HepG2 (cell line): Measurements from ENCODE around the gene SYT17. TPM values are rescaled to one million over a fixed set of nuclear protein-coding genes. Genes with fewer than 3 reads are reported as not detected.

ENCODE experiments used
- AGO2 ChIP-seq: fragments of 200-400 bp; formaldehyde crosslinking; optimal IDR thresholded peaks from 2 replicates; pipeline ENCODE3; 2017; ENCODE audit warnings: mild to moderate bottlenecking, low read depth, low read length, moderate library complexity
- BRD4 ChIP-seq: sonication (generic); formaldehyde crosslinking; IDR thresholded peaks from 2 replicates; pipeline ENCODE4 v1.4.0; 2020; ENCODE audit warnings: missing genetic modification reagents
- E2F1 ChIP-seq: sonication (generic); formaldehyde crosslinking; IDR thresholded peaks from 2 replicates; pipeline ENCODE4 v1.5.0; 2020; ENCODE audit warnings: missing genetic modification reagents
- ELF4 ChIP-seq: sonication (generic); formaldehyde crosslinking; IDR thresholded peaks from 2 replicates; pipeline ENCODE4 v1.5.0; 2020; ENCODE audit warnings: missing genetic modification reagents, mild to moderate bottlenecking, moderate library complexity, borderline replicate concordance
- HOXA3 ChIP-seq: sonication (generic); formaldehyde crosslinking; IDR thresholded peaks from 2 replicates; pipeline ENCODE4 v1.5.0; 2020; ENCODE audit warnings: missing genetic modification reagents
- LCORL ChIP-seq, 2 experiments: fragments of 450-650 bp in 1 of 2; sonication (generic) in 1 of 2; formaldehyde crosslinking in 1 of 2; IDR thresholded peaks; 2 replicates each; pipeline versions ENCODE4 v1.5.0 to v1.6.1; 2017 to 2020; ENCODE audit warnings: antibody characterized with exemption in 1 of 2, missing genetic modification reagents in 1 of 2
- MAFF ChIP-seq: IDR thresholded peaks from 2 replicates; pipeline ENCODE4 v1.6.1; 2011; ENCODE audit warnings: low read depth, low read length, improper control_type of control experiment
- MED8 ChIP-seq: sonication (generic); formaldehyde crosslinking; IDR thresholded peaks from 2 replicates; pipeline ENCODE4 v1.8.1; 2023; ENCODE audit warnings: mild to moderate bottlenecking, missing genetic modification reagents; ENCODE audit not compliant: insufficient replicate concordance
- PREB ChIP-seq: sonication (generic); formaldehyde crosslinking; IDR thresholded peaks from 2 replicates; pipeline ENCODE4 v1.4.0; 2020; ENCODE audit warnings: missing genetic modification reagents
- SALL1 ChIP-seq: sonication (generic); formaldehyde crosslinking; IDR thresholded peaks from 2 replicates; pipeline ENCODE4 v1.8.0; 2022; ENCODE audit warnings: mild to moderate bottlenecking, missing genetic modification reagents
- SMYD3 ChIP-seq: sonication (generic); formaldehyde crosslinking; IDR thresholded peaks from 2 replicates; pipeline ENCODE4 v1.8.1; 2023; ENCODE audit warnings: mild to moderate bottlenecking, missing genetic modification reagents
- SOX5 ChIP-seq: IDR thresholded peaks from 2 replicates; pipeline ENCODE4 v1.6.1; 2016; ENCODE audit warnings: borderline replicate concordance
- SRSF1 ChIP-seq: fragments of 200-400 bp; formaldehyde crosslinking; optimal IDR thresholded peaks from 2 replicates; pipeline ENCODE3; 2017; ENCODE audit warnings: mild to moderate bottlenecking, low read depth, low read length, moderate library complexity
- TCF7 ChIP-seq: sonication (generic); IDR thresholded peaks from 2 replicates; pipeline ENCODE4 v1.6.1; 2016; ENCODE audit warnings: antibody characterized with exemption, low read depth
- TOPORS ChIP-seq: sonication (generic); formaldehyde crosslinking; IDR thresholded peaks from 2 replicates; pipeline ENCODE4 v1.8.0; 2023; ENCODE audit warnings: mild to moderate bottlenecking, missing genetic modification reagents
- ZBTB10 ChIP-seq: sonication (generic); formaldehyde crosslinking; IDR thresholded peaks from 2 replicates; pipeline ENCODE4 v1.4.0; 2020; ENCODE audit warnings: missing genetic modification reagents, borderline replicate concordance
- ZFY ChIP-seq: sonication (generic); formaldehyde crosslinking; IDR thresholded peaks from 2 replicates; pipeline ENCODE4 v1.4.0; 2020; ENCODE audit warnings: missing genetic modification reagents
- ZNF20 ChIP-seq: sonication (generic); formaldehyde crosslinking; IDR thresholded peaks from 2 replicates; pipeline ENCODE4 v1.4.0; 2020; ENCODE audit warnings: mild to moderate bottlenecking, moderate library complexity, missing genetic modification reagents
- ZNF281 ChIP-seq: sonication (generic); formaldehyde crosslinking; IDR thresholded peaks from 2 replicates; pipeline ENCODE4 v1.4.0; 2020; ENCODE audit warnings: missing genetic modification reagents, borderline replicate concordance
- polyA plus RNA-seq, 8 experiments: library from polyadenylated mRNA; depleted of rRNA in 3 of 8; stranded (reverse) in 7 of 8; unstranded in 1 of 8; fragments of >200 nt; fragmentation: Illumina TruSeq in 4 of 8; extraction: Trizol in 4 of 8; gene quantifications; 2 replicates each; pipeline versions ENCODE4 v1.2.1 to v1.2.3, GENCODE V29; 2011 to 2016; ENCODE audit warnings: low read depth in 4 of 8, missing spikeins in 1 of 8, mixed read lengths in 1 of 8; ENCODE audit not compliant: insufficient read depth in 1 of 8
- total RNA-seq, 5 experiments: library from RNA; depleted of rRNA; stranded (reverse); fragments of >200 nt; fragmentation: Illumina TruSeq; extraction: Trizol; gene quantifications; 2 replicates each; pipeline ENCODE4 v1.2.3, GENCODE V29; 2016; ENCODE audit warnings: low read depth in 1 of 5
- TF ChIP-seq, protein P1 (sequence below): sonication (generic); formaldehyde crosslinking; IDR thresholded peaks from 2 replicates; pipeline ENCODE4 v1.4.0; 2020; ENCODE audit warnings: missing genetic modification reagents

The SYT17 gene
- total and polyA plus RNA-seq, 2 of the 13 experiments (the other 11 are each of a cell fraction or from before 2014, with no cell fraction given) = 0.44 TPM; not detected in 1

- TF ChIP-seq ZBTB10 (CRISPR knock-in tag) (no peak), ZNF281 (CRISPR knock-in tag) (no peak), ZNF20 (no peak), SOX5 (0 out of 2 replicates have a peak, but pooled peaks have one; percentile 54), LCORL (IDR thresholded peaks at IDR 0.05) (peak; percentile 70; the same call in 1 of the 2 replicates), LCORL (CRISPR knock-in tag; IDR thresholded peaks at IDR 0.05) (peak; percentile 74; the same call in 1 of the 2 replicates), HOXA3 (peak; percentile 43; the same call in 1 of the 2 replicates), MED8 (CRISPR knock-in tag) (no peak), BRD4 (no peak), E2F1 (CRISPR knock-in tag) (no peak), SMYD3 (CRISPR knock-in tag) (no peak), PREB (CRISPR knock-in tag) (no peak), SALL1 (CRISPR knock-in tag) (peak; percentile 84), AGO2 (no peak), SRSF1 (no peak), MAFF (no peak), ELF4 (CRISPR knock-in tag) (no peak), TCF7 (no peak; the same call in 1 of the 2 replicates), TOPORS (CRISPR knock-in tag) (no peak), ZFY (CRISPR knock-in tag) (no peak)
- TF ChIP-seq, protein P1, sequence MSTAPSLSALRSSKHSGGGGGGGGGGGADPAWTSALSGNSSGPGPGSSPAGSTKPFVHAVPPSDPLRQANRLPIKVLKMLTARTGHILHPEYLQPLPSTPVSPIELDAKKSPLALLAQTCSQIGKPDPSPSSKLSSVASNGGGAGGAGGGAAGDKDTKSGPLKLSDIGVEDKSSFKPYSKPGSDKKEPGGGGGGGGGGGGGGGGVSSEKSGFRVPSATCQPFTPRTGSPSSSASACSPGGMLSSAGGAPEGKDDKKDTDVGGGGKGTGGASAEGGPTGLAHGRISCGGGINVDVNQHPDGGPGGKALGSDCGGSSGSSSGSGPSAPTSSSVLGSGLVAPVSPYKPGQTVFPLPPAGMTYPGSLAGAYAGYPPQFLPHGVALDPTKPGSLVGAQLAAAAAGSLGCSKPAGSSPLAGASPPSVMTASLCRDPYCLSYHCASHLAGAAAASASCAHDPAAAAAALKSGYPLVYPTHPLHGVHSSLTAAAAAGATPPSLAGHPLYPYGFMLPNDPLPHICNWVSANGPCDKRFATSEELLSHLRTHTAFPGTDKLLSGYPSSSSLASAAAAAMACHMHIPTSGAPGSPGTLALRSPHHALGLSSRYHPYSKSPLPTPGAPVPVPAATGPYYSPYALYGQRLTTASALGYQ (CRISPR knock-in tag) = no peak
Observed at GRCh38 chr16:19123535-19124178, 44.4 kb upstream of the SYT17 start (continued).
